Fibroblast of lung (primary cell): ENCODE results near the gene MACROD1. TPM values are rescaled to one million over a fixed set of nuclear protein-coding genes. Genes with fewer than 3 reads are reported as not detected.
A peak's percentile ranks its signal among the peaks of the same experiment; 100 is the strongest.

ENCODE experiments used
- DNase-seq, 2 donors: peaks; one replicate each; pipeline versions ENCODE4 v3.0.0 to v3.0.0-alpha.2; 2010; ENCODE audit warnings: low read depth in 2 of 2
- H2AFZ ChIP-seq: 2 replicates; pipeline ENCODE4 v1.5.1; 2012; ENCODE audit warnings: low read length, control low read depth, inconsistent platforms
- H3K27ac ChIP-seq: 2 replicates; pipeline ENCODE4 v1.5.1; 2011; ENCODE audit warnings: low read length, control low read depth; ENCODE audit not compliant: insufficient read depth
- H3K27me3 ChIP-seq: 2 replicates; pipeline ENCODE4 v1.5.1; 2011; ENCODE audit warnings: mild to moderate bottlenecking, low read length; ENCODE audit not compliant: control insufficient read depth, insufficient read depth
- H3K36me3 ChIP-seq: 2 replicates; pipeline ENCODE4 v1.5.1; 2011; ENCODE audit warnings: low read length; ENCODE audit not compliant: control insufficient read depth, insufficient read depth
- H3K4me1 ChIP-seq: 2 replicates; pipeline ENCODE4 v1.5.1; 2011; ENCODE audit warnings: low read length; ENCODE audit not compliant: control insufficient read depth, insufficient read depth; ENCODE audit errors: extremely low read depth
- H3K4me2 ChIP-seq: 2 replicates; pipeline ENCODE4 v1.5.1; 2011; ENCODE audit warnings: low read length, control low read depth; ENCODE audit not compliant: insufficient read depth; ENCODE audit errors: extremely low read depth
- H3K4me3 ChIP-seq, 4 experiments: fragments of 200-600 bp in 1 of 4; sonication (generic) in 1 of 4; replicated peaks in 1 of 4; 2 replicates each; pipeline ENCODE4 v1.5.1; 2011 to 2016; ENCODE audit warnings: low read length in 4 of 4, low read depth in 3 of 4, mild to moderate bottlenecking in 3 of 4, control low read depth in 2 of 4, inconsistent platforms in 1 of 4, mixed read lengths in 1 of 4; ENCODE audit not compliant: insufficient read depth in 1 of 4; ENCODE audit errors: control extremely low read depth in 1 of 4
- H3K79me2 ChIP-seq: 2 replicates; pipeline ENCODE4 v1.5.1; 2012; ENCODE audit warnings: mild to moderate bottlenecking, low read length, inconsistent platforms; ENCODE audit not compliant: control insufficient read depth, insufficient read depth
- H3K9ac ChIP-seq: 2 replicates; pipeline ENCODE4 v1.5.1; 2011; ENCODE audit warnings: mild to moderate bottlenecking, low read length, control low read depth; ENCODE audit not compliant: insufficient read depth
- H3K9me3 ChIP-seq: 2 replicates; pipeline ENCODE4 v1.5.1; 2012; ENCODE audit warnings: low read depth, low read length; ENCODE audit not compliant: control insufficient read depth, insufficient read depth
- H4K20me1 ChIP-seq: 2 replicates; pipeline ENCODE4 v1.5.1; 2011; ENCODE audit warnings: low read length; ENCODE audit not compliant: control insufficient read depth, insufficient read depth; ENCODE audit errors: extremely low read depth
- EZH2 ChIP-seq: IDR thresholded peaks from 2 replicates; pipeline ENCODE4 v1.5.1; 2012; ENCODE audit warnings: low read length, control low read depth, mild to moderate bottlenecking; ENCODE audit errors: missing control alignments
- polyA plus RNA-seq, 2 donors: library from polyadenylated mRNA; depleted of rRNA in 1 of 2; stranded (reverse) in 1 of 2; unstranded in 1 of 2; fragments of >200 nt; gene quantifications; 2 replicates each; pipeline ENCODE4 v1.2.1, GENCODE V29; 2011 to 2012; ENCODE audit warnings: missing spikeins in 1 of 2
- total RNA-seq: library from RNA; depleted of rRNA; stranded (reverse); fragments of >200 nt; gene quantifications from 2 replicates; pipeline ENCODE4 v1.2.1, GENCODE V29; 2014
- TF ChIP-seq, protein P1 (sequence below), 2 donors: IDR thresholded peaks in 1 of 2; conservative IDR thresholded peaks in 1 of 2; 1 replicate in 1 of 2; 2 replicates in 1 of 2; pipeline ENCODE4 v1.5.1; 2011 to 2012; ENCODE audit warnings: low read length in 2 of 2, control low read depth in 1 of 2, inconsistent platforms in 1 of 2, low read depth in 1 of 2, mild to moderate bottlenecking in 1 of 2

MACROD1 gene
- total and polyA plus RNA-seq, 2 donors (not counting 1 experiment from before 2014, with no cell fraction given): 8.8 to 24.8 TPM

DNA sequence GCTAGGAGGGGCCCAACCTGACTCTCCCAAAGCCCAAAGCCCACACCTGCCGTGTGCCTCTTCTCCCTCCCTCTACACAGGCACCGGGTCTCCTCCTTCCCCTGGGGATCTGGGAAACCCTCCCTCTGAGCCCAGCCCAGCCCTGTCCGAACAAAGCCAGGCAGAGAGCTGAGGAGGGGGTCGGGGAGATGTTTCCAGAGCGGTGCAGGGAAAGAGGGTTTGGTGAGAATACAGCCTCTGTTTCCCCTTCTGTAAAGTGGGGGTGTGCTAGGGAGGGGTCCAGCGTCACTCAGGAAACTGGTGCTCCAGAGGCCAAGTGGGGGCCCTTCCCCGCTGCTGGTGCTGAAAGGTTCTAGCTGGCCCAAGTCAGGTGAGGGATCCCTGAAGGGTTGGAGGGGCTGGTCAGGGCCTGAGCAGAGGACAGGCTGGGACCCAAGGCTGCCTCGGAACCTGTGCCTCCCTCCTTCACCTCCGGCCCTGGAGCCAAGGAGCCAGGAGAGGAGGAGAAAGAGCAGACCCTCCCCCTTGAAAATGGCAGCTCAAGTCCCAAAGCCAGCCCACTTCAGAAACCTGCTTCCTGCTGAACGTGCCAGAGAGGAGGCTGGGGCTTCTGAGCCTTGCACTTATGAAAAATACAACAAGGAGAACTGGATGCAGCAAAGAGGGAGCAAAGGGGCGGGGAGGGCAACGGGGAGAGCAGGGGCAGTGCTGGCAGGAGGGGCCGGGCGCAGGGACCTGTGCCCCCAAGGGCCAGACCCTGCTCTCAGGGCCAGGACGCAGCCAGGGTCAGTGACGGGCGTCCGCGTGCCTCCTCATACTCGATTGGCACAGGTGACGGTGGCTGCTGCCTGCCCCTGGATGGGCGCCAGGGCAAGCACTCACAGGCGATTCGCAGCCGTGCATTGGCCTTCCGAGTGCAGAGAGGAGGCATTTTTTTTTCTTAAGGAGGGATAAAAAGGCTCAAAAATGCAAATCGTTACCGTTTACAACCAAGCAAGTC, 43.2 kb downstream of the MACROD1 start:
- Histone ChIP-seq H3K4me2 (no peak overlapping the region), H3K36me3 (no peaks in the 10 kb centered on the region), H3K79me2 (no peaks in the 10 kb centered on the region), H3K27ac (peak overlapping the region; percentile 27), H4K20me1 (no peaks in the 10 kb centered on the region), H3K27me3 (no peaks in the 10 kb centered on the region), H3K9me3 (no peaks in the 10 kb centered on the region), H3K4me1 (peaks cover 15% of the 10 kb centered on the region), H3K9ac (peak overlapping the region; percentile 38), H2AFZ (no peak overlapping the region), H3K4me3 (no peak overlapping the region)
- peak in 1 of 2 donors; percentile 9 for DNase-seq
- TF ChIP-seq EZH2: no peak
- TF ChIP-seq, protein P1, sequence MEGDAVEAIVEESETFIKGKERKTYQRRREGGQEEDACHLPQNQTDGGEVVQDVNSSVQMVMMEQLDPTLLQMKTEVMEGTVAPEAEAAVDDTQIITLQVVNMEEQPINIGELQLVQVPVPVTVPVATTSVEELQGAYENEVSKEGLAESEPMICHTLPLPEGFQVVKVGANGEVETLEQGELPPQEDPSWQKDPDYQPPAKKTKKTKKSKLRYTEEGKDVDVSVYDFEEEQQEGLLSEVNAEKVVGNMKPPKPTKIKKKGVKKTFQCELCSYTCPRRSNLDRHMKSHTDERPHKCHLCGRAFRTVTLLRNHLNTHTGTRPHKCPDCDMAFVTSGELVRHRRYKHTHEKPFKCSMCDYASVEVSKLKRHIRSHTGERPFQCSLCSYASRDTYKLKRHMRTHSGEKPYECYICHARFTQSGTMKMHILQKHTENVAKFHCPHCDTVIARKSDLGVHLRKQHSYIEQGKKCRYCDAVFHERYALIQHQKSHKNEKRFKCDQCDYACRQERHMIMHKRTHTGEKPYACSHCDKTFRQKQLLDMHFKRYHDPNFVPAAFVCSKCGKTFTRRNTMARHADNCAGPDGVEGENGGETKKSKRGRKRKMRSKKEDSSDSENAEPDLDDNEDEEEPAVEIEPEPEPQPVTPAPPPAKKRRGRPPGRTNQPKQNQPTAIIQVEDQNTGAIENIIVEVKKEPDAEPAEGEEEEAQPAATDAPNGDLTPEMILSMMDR (conservative IDR thresholded peaks at IDR 0.05 in 1 of 2, IDR thresholded peaks at IDR 0.05 in 1 of 2; ENCODE audit: low read depth in 1 of 2, low read length in 2 of 2): no peak

DNA sequence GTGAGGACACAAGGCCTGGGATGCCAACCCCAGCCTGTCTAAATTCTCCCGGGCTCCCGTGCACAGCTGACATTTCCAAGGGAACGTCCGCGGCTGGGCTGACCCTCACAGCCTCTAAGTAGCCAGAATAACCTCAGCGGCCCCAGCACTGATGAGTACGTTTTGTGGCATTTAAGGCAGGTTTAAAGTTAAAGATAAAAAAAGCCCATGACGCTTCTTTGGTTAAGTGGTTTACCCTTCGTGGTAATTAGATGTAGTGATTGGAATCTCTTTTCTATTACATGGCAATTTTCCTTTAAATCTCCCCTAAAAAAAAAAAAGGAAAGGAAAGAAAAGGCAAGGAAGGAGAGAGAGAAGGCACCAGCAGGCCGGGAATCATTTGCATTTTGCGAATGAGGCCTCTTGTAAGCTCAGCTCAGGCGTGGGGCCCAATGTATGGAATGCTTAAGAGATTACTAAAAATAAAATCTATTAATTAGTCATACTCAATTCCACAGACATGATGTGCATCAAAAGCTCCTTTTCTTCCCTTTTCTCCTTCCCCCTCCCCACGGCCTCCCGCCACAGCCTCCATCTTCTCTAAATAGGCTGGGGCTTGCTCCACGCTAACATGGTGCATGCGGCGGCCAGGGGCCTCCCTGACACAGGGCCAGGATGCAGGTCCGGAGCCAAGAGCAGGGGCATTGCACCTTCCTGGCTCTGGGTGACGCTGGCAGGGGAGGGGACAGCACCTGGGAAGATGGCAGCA, 44.1 kb downstream of the MACROD1 start:
- no peak for TF ChIP-seq EZH2
- TF ChIP-seq, protein P1 (conservative IDR thresholded peaks at IDR 0.05 in 1 of 2, IDR thresholded peaks at IDR 0.05 in 1 of 2; ENCODE audit: low read depth in 1 of 2, low read length in 2 of 2): no peak
- DNase-seq: peak; percentile 83 to 94
- H3K36me3 ChIP-seq: no peaks in the 10 kb centered on the region
- H3K4me2 ChIP-seq: peak overlapping the region; percentile 37
- H4K20me1 ChIP-seq: no peaks in the 10 kb centered on the region
- H3K79me2 ChIP-seq: no peaks in the 10 kb centered on the region
- no peak overlapping the region for H3K4me3 ChIP-seq
- H3K9me3 ChIP-seq: no peaks in the 10 kb centered on the region
- no peaks in the 10 kb centered on the region for H3K27me3 ChIP-seq
- H3K9ac ChIP-seq: peak overlapping the region; percentile 38
- H3K27ac ChIP-seq: peak overlapping the region; percentile 47
- peaks cover 15% of the 10 kb centered on the region for H3K4me1 ChIP-seq
- H2AFZ ChIP-seq: no peak overlapping the region
